PC-3 (cell line): ENCODE data around the gene CAMTA1.

Experiments
- EZH2 ChIP-seq: fragments of 300-600 bp; sonication (generic); IDR thresholded peaks from one replicate; pipeline ENCODE4 v1.6.1; 2017; ENCODE audit warnings: antibody characterized with exemption, mild to moderate bottlenecking, low read length; ENCODE audit not compliant: unreplicated experiment
- EZH2phosphoT487 ChIP-seq: fragments of 300-600 bp; sonication (generic); IDR thresholded peaks from 2 replicates; pipeline ENCODE4 v1.6.1; 2018; ENCODE audit warnings: mild to moderate bottlenecking, antibody characterized with exemption, low read length, borderline replicate concordance
- TF ChIP-seq, protein P1 (sequence below): fragments of 300-600 bp; sonication (generic); conservative IDR thresholded peaks from 2 replicates; pipeline ENCODE4 v1.5.1; 2017; ENCODE audit warnings: antibody characterized with exemption, low read depth, mild to moderate bottlenecking, low read length

- TF ChIP-seq EZH2, result no peak
- TF ChIP-seq, protein P1, sequence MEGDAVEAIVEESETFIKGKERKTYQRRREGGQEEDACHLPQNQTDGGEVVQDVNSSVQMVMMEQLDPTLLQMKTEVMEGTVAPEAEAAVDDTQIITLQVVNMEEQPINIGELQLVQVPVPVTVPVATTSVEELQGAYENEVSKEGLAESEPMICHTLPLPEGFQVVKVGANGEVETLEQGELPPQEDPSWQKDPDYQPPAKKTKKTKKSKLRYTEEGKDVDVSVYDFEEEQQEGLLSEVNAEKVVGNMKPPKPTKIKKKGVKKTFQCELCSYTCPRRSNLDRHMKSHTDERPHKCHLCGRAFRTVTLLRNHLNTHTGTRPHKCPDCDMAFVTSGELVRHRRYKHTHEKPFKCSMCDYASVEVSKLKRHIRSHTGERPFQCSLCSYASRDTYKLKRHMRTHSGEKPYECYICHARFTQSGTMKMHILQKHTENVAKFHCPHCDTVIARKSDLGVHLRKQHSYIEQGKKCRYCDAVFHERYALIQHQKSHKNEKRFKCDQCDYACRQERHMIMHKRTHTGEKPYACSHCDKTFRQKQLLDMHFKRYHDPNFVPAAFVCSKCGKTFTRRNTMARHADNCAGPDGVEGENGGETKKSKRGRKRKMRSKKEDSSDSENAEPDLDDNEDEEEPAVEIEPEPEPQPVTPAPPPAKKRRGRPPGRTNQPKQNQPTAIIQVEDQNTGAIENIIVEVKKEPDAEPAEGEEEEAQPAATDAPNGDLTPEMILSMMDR, result no peak
- no peak for TF ChIP-seq EZH2phosphoT487
Observed at GRCh38 chr1:7389201-7389905, 604.1 kb downstream of the CAMTA1 start.
